ENCODE data around the gene RET. TPM values are rescaled to one million over a fixed set of nuclear protein-coding genes. Genes with fewer than 3 reads are reported as not detected.

RET gene
- total and polyA plus RNA-seq, 2 of the 8 experiments (the other 6 are each of a cell fraction or from before 2014, with no cell fraction given) = 6.7 to 8.4 TPM

- Histone ChIP-seq H3K36me3 (ENCODE audit: control insufficient read depth in 2 of 4, insufficient read depth in 4 of 4, low read length in 3 of 4) (no peaks in the 10 kb centered on the region), H3K4me3 (ENCODE audit: extremely low read depth in 1 of 4, insufficient read depth in 2 of 4, low read depth in 3 of 4, low read length in 4 of 4) (no peak overlapping the region), H3K4me2 (ENCODE audit: insufficient read depth in 1 of 2, low read depth in 2 of 2, low read length in 2 of 2) (no peak overlapping the region), H3K4ac (replicated peaks; ENCODE audit: insufficient read length, low read depth, low read length) (no peak overlapping the region), H2AK5ac (ENCODE audit: low read depth, low read length) (no peak overlapping the region), H3K14ac (ENCODE audit: insufficient read length) (no peak overlapping the region), H4K91ac (replicated peaks; ENCODE audit: insufficient read length, low read length) (no peak overlapping the region), H3K27ac (ENCODE audit: low read depth, low read length) (no peak overlapping the region), H3K27me3 (replicated peaks in 1 of 4; ENCODE audit: control insufficient read depth in 3 of 4, extremely low read depth in 1 of 4, insufficient read depth in 3 of 4, low read length in 3 of 4) (no peaks in the 10 kb centered on the region), H3K18ac (ENCODE audit: extremely low read depth, low read length) (no peak overlapping the region), H3K79me2 (ENCODE audit: control insufficient read depth in 1 of 2, insufficient read depth in 2 of 2, low read length in 2 of 2) (0 out of 4 replicates have a peak, but pooled peaks cover 0 to 6% of the 10 kb centered on the region in 2 experiments), H2BK120ac (replicated peaks; ENCODE audit: low read depth, low read length) (no peak overlapping the region), H4K8ac (ENCODE audit: extremely low read depth, insufficient read depth, low read length) (no peak overlapping the region), H3K9ac (replicated peaks in 1 of 4; ENCODE audit: extremely low read depth in 1 of 4, low read depth in 3 of 4, low read length in 3 of 4) (no peak overlapping the region), H3K23me2 (ENCODE audit: low read depth, low read length) (no peaks in the 10 kb centered on the region), H2BK20ac (ENCODE audit: low read length) (no peak overlapping the region), H2AFZ (ENCODE audit: low read length) (no peak overlapping the region), H4K20me1 (replicated peaks in 1 of 2; ENCODE audit: control insufficient read depth in 1 of 2, insufficient read depth in 2 of 2, low read length in 2 of 2) (peaks cover 0 to 2% of the 10 kb centered on the region in 2 experiments), H2BK5ac (ENCODE audit: low read depth, low read length) (no peak overlapping the region), H2BK12ac (ENCODE audit: low read depth, low read length) (no peak overlapping the region), H4K5ac (ENCODE audit: insufficient read length, low read depth, low read length) (no peak overlapping the region), H3K79me1 (ENCODE audit: low read depth, low read length) (no peaks in the 10 kb centered on the region), H2BK15ac (ENCODE audit: low read length) (no peak overlapping the region), H3K4me1 (replicated peaks in 1 of 4; ENCODE audit: control insufficient read depth in 3 of 4, insufficient read depth in 4 of 4, low read length in 3 of 4) (no peaks in the 10 kb centered on the region), H3K56ac (replicated peaks; ENCODE audit: insufficient read length, low read depth, low read length) (no peak overlapping the region), H3K23ac (ENCODE audit: insufficient read length) (no peak overlapping the region), H3K9me3 (ENCODE audit: insufficient read depth in 2 of 2, low read depth in 1 of 2, low read length in 1 of 2) (no peaks in the 10 kb centered on the region)
- no peak for TF ChIP-seq EP300 (IDR thresholded peaks at IDR 0.05; ENCODE audit: borderline replicate concordance in 1 of 2, low read depth in 2 of 2, low read length in 2 of 2)
- no peak for TF ChIP-seq HDAC2 (IDR thresholded peaks at IDR 0.05; ENCODE audit: borderline replicate concordance in 1 of 2, low read depth in 2 of 2, low read length in 2 of 2)
- TF ChIP-seq MAX (IDR thresholded peaks at IDR 0.05) = no peak
- CTCF ChIA-PET (ENCODE audit: partially characterized antibody) = interaction anchor here (0.6 to 1.3 kb wide), 3 partner anchors 16 to 294 kb away, joined by 3 to 4 read pairs (median 4); no protein-coding TSS in a partner anchor
- DNase-seq (ENCODE audit: low read depth in 1 of 2, low spot score in 2 of 2) (no peak), FAIRE-seq (no peak)
- WGBS, 2 experiments (ENCODE audit: extremely low coverage in 1 of 2, insufficient coverage in 1 of 2, insufficient read length in 1 of 2, insufficient replicate concordance in 2 of 2, low coverage in 1 of 2, low lambda C conversion rate in 2 of 2, missing lambda C conversion rate in 1 of 2) = 90% methylated on average over 2 of the region's 2 CpGs; no CpG with 5 or more reads in 1 of the 2 experiments
- POLR2A ChIA-PET (ENCODE audit: partially characterized antibody) = interaction anchor here (0.6 kb wide), 1 partner anchor 64 kb away, joined by 3 read pairs; no protein-coding TSS in a partner anchor
Observed at GRCh38 chr10:43155221-43155620, 78.4 kb downstream of the RET start.

Data from H1 (cell line).